MCF 10A (cell line): Measurements from ENCODE around the gene ZIC1. TPM values are rescaled to one million over a fixed set of nuclear protein-coding genes. Genes with fewer than 3 reads are reported as not detected.

Experiments used
- BruUV-seq: library from RNA; stranded (reverse); fragments of 400-500 nt; replicated peaks from 2 replicates; lab custom pipeline; 2021; lab: Mats Ljungman, UMichigan
- CTCF ChIA-PET: fragments of 300-600 bp; sonication (Branson Sonifier 250); formaldehyde crosslinking; extraction: SDS; loops from one replicate; lab custom pipeline; 2021; ENCODE audit warnings: antibody characterized with exemption, inconsistent platforms; lab: Yijun Ruan, JAX
- POLR2A ChIA-PET: fragments of 300-600, 350-650 bp; sonication (Branson Sonifier 250); formaldehyde crosslinking; extraction: SDS; loops from one replicate; lab custom pipeline; 2020; ENCODE audit warnings: antibody characterized with exemption, inconsistent platforms; lab: Yijun Ruan, JAX
- DNase-seq: peaks from one replicate; pipeline ENCODE4 v3.0.0-alpha.2; 2018; ENCODE audit not compliant: unreplicated experiment
- H3K27ac Mint-ChIP-seq: one replicate; pipeline ENCODE4 v1.8.0; 2022; ENCODE audit warnings: mild to moderate bottlenecking, low read depth, mixed read lengths; ENCODE audit not compliant: unreplicated experiment
- H3K27me3 Mint-ChIP-seq: one replicate; pipeline ENCODE4 v1.8.0; 2022; ENCODE audit warnings: mixed read lengths; ENCODE audit not compliant: insufficient read depth, unreplicated experiment
- H3K36me3 Mint-ChIP-seq: one replicate; pipeline ENCODE4 v1.8.0; 2022; ENCODE audit warnings: mild to moderate bottlenecking, moderate library complexity, mixed read lengths; ENCODE audit not compliant: insufficient read depth, unreplicated experiment
- H3K4me1 Mint-ChIP-seq: one replicate; pipeline ENCODE4 v1.8.0; 2022; ENCODE audit warnings: mixed read lengths; ENCODE audit not compliant: insufficient read depth, unreplicated experiment
- H3K4me3 Mint-ChIP-seq: one replicate; pipeline ENCODE4 v1.8.0; 2022; ENCODE audit warnings: mild to moderate bottlenecking, moderate library complexity, mixed read lengths; ENCODE audit not compliant: unreplicated experiment
- H3K9me3 Mint-ChIP-seq: one replicate; pipeline ENCODE4 v1.8.0; 2022; ENCODE audit warnings: mixed read lengths; ENCODE audit not compliant: unreplicated experiment
- CTCF ChIP-seq: fragments of 200-600 bp; IDR thresholded peaks from one replicate; pipeline ENCODE4 v1.8.0; 2022; ENCODE audit warnings: antibody characterized with exemption, mild to moderate bottlenecking; ENCODE audit not compliant: unreplicated experiment
- intact Hi-C: fragments of 100-400 bp; cut with micrococcal nuclease; formaldehyde crosslinking; loops from 2 replicates; pipeline ENCODE4 v1.14.1; 2022
- total RNA-seq: library from RNA; stranded (reverse); gene quantifications from 2 replicates; pipeline ENCODE4 v1.2.3, GENCODE V29; 2022

Gene ZIC1
- total RNA-seq, 1 experiment from 2014 or later, result not detected

GRCh38 chr3:147415874-147416273 lies 6.7 kb downstream of the ZIC1 start:
- no peak for TF ChIP-seq CTCF
- BruUV-seq, result no TSS peak
- no peak overlapping the region for H3K27ac Mint-ChIP-seq
- H3K4me1 Mint-ChIP-seq, result no peaks in the 10 kb centered on the region
- POLR2A ChIA-PET, result no interaction called here
- CTCF ChIA-PET, result no interaction called here
- peaks cover 29% of the 10 kb centered on the region for H3K27me3 Mint-ChIP-seq
- no peak overlapping the region for H3K4me3 Mint-ChIP-seq
- intact Hi-C loops, result no loop called here
- no peaks in the 10 kb centered on the region for H3K36me3 Mint-ChIP-seq
- peaks cover 8% of the 10 kb centered on the region for H3K9me3 Mint-ChIP-seq
- DNase-seq, result no peak

- POLR2A ChIA-PET, result no interaction called here
- no TSS peak for BruUV-seq
- no peak overlapping the region for H3K27ac Mint-ChIP-seq
These were observed 7.8 kb downstream of the ZIC1 start for GRCh38 chr3:147416931-147417330.

GRCh38 chr3:147417551-147418295 lies 8.6 kb downstream of the ZIC1 start:
- no TSS peak for BruUV-seq
- DNase-seq, result no peak
- no peak for TF ChIP-seq CTCF
- no peaks in the 10 kb centered on the region for H3K9me3 Mint-ChIP-seq
- no peak overlapping the region for H3K4me3 Mint-ChIP-seq
- ChIA-PET POLR2A (no interaction called here), CTCF (no interaction called here)
- no peaks in the 10 kb centered on the region for H3K4me1 Mint-ChIP-seq
- peaks cover 20% of the 10 kb centered on the region for H3K27me3 Mint-ChIP-seq
- H3K27ac Mint-ChIP-seq, result no peak overlapping the region
- intact Hi-C loops, result no loop called here
- no peaks in the 10 kb centered on the region for H3K36me3 Mint-ChIP-seq

More at GRCh38 chr3:147416931-147417330, 7.8 kb downstream of the ZIC1 start:
- CTCF ChIA-PET, result no interaction called here
- Mint-ChIP-seq H3K4me3 (no peak overlapping the region), H3K36me3 (no peaks in the 10 kb centered on the region), H3K4me1 (no peaks in the 10 kb centered on the region), H3K27me3 (peaks cover 19% of the 10 kb centered on the region), H3K9me3 (no peaks in the 10 kb centered on the region)
- intact Hi-C loops, result no loop called here
- no peak for TF ChIP-seq CTCF
- DNase-seq, result no peak

- no peak overlapping the region for H3K27ac Mint-ChIP-seq
- CTCF ChIA-PET, result interaction anchor here (0.6 kb wide), 1 partner anchor 695 kb away, joined by 5 read pairs; no protein-coding TSS in a partner anchor
- H3K4me3 Mint-ChIP-seq, result no peak overlapping the region
- H3K9me3 Mint-ChIP-seq, result no peaks in the 10 kb centered on the region
- no peak for DNase-seq
- peaks cover 20% of the 10 kb centered on the region for H3K27me3 Mint-ChIP-seq
- no peak for TF ChIP-seq CTCF
- H3K4me1 Mint-ChIP-seq, result no peaks in the 10 kb centered on the region
- POLR2A ChIA-PET, result no interaction called here
- no peaks in the 10 kb centered on the region for H3K36me3 Mint-ChIP-seq
- BruUV-seq, result no TSS peak
- intact Hi-C loops, result no loop called here
These were observed 9.2 kb downstream of the ZIC1 start for GRCh38 chr3:147418371-147418781.
